ENCODE data around the gene HHIP. TPM values are rescaled to one million over a fixed set of nuclear protein-coding genes. Genes with fewer than 3 reads are reported as not detected.

HHIP gene
- total RNA-seq, 1 donor from 2014 or later = 29.6 TPM

GRCh38 chr4:144723471-144723870 lies 77.5 kb downstream of the HHIP start:
- Mint-ChIP-seq H3K36me3 (no peaks in the 10 kb centered on the region), H3K4me3 (no peak overlapping the region), H3K4me1 (ENCODE audit: unreplicated experiment) (peaks cover 17% of the 10 kb centered on the region), H3K27me3 (no peaks in the 10 kb centered on the region), H3K9me3 (no peaks in the 10 kb centered on the region), H3K27ac (no peak overlapping the region)
- DNase-seq (ENCODE audit: extremely low spot score, unreplicated experiment) = no peak
- no peak for TF ChIP-seq CTCF (conservative IDR thresholded peaks at IDR 0.05)

- Mint-ChIP-seq H3K9me3 (no peaks in the 10 kb centered on the region), H3K4me3 (no peak overlapping the region), H3K27ac (no peak overlapping the region), H3K27me3 (no peaks in the 10 kb centered on the region), H3K36me3 (no peaks in the 10 kb centered on the region), H3K4me1 (ENCODE audit: unreplicated experiment) (no peaks in the 10 kb centered on the region)
- TF ChIP-seq CTCF (conservative IDR thresholded peaks at IDR 0.05) = no peak
- DNase-seq (ENCODE audit: extremely low spot score, unreplicated experiment) = no peak
These were observed 83.2 kb downstream of the HHIP start for GRCh38 chr4:144729175-144729574.

- Mint-ChIP-seq H3K36me3 (no peaks in the 10 kb centered on the region), H3K4me3 (no peak overlapping the region), H3K27ac (no peak overlapping the region), H3K27me3 (no peaks in the 10 kb centered on the region), H3K4me1 (ENCODE audit: unreplicated experiment) (peaks cover 4% of the 10 kb centered on the region), H3K9me3 (no peaks in the 10 kb centered on the region)
- TF ChIP-seq CTCF (conservative IDR thresholded peaks at IDR 0.05) = no peak
- no peak for DNase-seq (ENCODE audit: extremely low spot score, unreplicated experiment)
These were observed 86.8 kb downstream of the HHIP start for GRCh38 chr4:144732584-144733428.

- DNase-seq (ENCODE audit: extremely low spot score, unreplicated experiment) = no peak
- Mint-ChIP-seq H3K27ac (no peak overlapping the region), H3K27me3 (no peaks in the 10 kb centered on the region), H3K4me1 (ENCODE audit: unreplicated experiment) (peaks cover 4% of the 10 kb centered on the region), H3K4me3 (no peak overlapping the region), H3K9me3 (no peaks in the 10 kb centered on the region), H3K36me3 (no peaks in the 10 kb centered on the region)
- no peak for TF ChIP-seq CTCF (conservative IDR thresholded peaks at IDR 0.05)
These were observed 87.6 kb downstream of the HHIP start for GRCh38 chr4:144733566-144733965.

- no peak for TF ChIP-seq CTCF (conservative IDR thresholded peaks at IDR 0.05)
- no peaks in the 10 kb centered on the region for H3K9me3 Mint-ChIP-seq
- no peaks in the 10 kb centered on the region for H3K27me3 Mint-ChIP-seq
- H3K4me3 Mint-ChIP-seq = no peak overlapping the region
- no peak overlapping the region for H3K27ac Mint-ChIP-seq
- peaks cover 4% of the 10 kb centered on the region for H3K4me1 Mint-ChIP-seq (ENCODE audit: unreplicated experiment)
- no peaks in the 10 kb centered on the region for H3K36me3 Mint-ChIP-seq
- DNase-seq (ENCODE audit: extremely low spot score, unreplicated experiment) = no peak
These were observed 88.6 kb downstream of the HHIP start for GRCh38 chr4:144734522-144734921.

Measured in type B pancreatic cell (in vitro differentiated cells).